Mesenteric fat pad (tissue), 1 donor: ENCODE measurements around the gene SNAP25. TPM values are rescaled to one million over a fixed set of nuclear protein-coding genes. Genes with fewer than 3 reads are reported as not detected.

Source experiments
- DNase-seq: peaks from one replicate; pipeline ENCODE4 v3.0.0-alpha.2; 2020; ENCODE audit warnings: low spot score
- total RNA-seq: library from RNA; stranded (reverse); fragmentation: NEBNext Ultra II Directional; extraction: Animal tissue kit (Norgen Biotek cat#: 25700); gene quantifications from one replicate; pipeline ENCODE4 v1.2.1, GENCODE V29; 2021
- donor health status: DM: yes; HTN: yes; CAD: no.

SNAP25 gene
- total RNA-seq, 1 donor from 2014 or later, result 0.29 TPM

GRCh38 chr20:10300582-10301446 is 82.2 kb downstream of the SNAP25 start:
- DNase-seq, result no peak

- no peak for DNase-seq
Measured at GRCh38 chr20:10303852-10304251, 85.2 kb downstream of the SNAP25 start.

- no peak for DNase-seq
Measured at GRCh38 chr20:10304471-10305046, 85.9 kb downstream of the SNAP25 start.

- DNase-seq, result no peak
Measured at GRCh38 chr20:10306440-10307358, 88.1 kb downstream of the SNAP25 start.

GRCh38 chr20:10307359-10307735 is 88.7 kb downstream of the SNAP25 start:
- DNase-seq, result no peak

GRCh38 chr20:10308652-10309051 is 90.0 kb downstream of the SNAP25 start:
- DNase-seq, result no peak

- DNase-seq, result no peak
Measured at GRCh38 chr20:10309326-10309725, 90.7 kb downstream of the SNAP25 start.

GRCh38 chr20:10312111-10312510 is 93.5 kb downstream of the SNAP25 start:
- DNase-seq, result no peak

GRCh38 chr20:10313215-10313614 is 94.6 kb downstream of the SNAP25 start:
- DNase-seq, result no peak

- no peak for DNase-seq
Measured at GRCh38 chr20:10313701-10314100, 95.1 kb downstream of the SNAP25 start.

- DNase-seq, result no peak
Measured at GRCh38 chr20:10314198-10314597, 95.6 kb downstream of the SNAP25 start.

- no peak for DNase-seq
Measured at GRCh38 chr20:10315138-10315537, 96.5 kb downstream of the SNAP25 start.

GRCh38 chr20:10316582-10316981 is 98.0 kb downstream of the SNAP25 start:
- no peak for DNase-seq

- DNase-seq, result no peak
Measured at GRCh38 chr20:10318291-10319024, 99.8 kb downstream of the SNAP25 start.

GRCh38 chr20:10319855-10320254 is 101.2 kb downstream of the SNAP25 start:
- no peak for DNase-seq

GRCh38 chr20:10321138-10321717 is 102.6 kb downstream of the SNAP25 start:
- DNase-seq, result no peak

- DNase-seq, result no peak
Measured at GRCh38 chr20:10322073-10323012, 103.7 kb downstream of the SNAP25 start.

GRCh38 chr20:10323729-10324128 is 105.1 kb downstream of the SNAP25 start:
- DNase-seq, result no peak

- no peak for DNase-seq
Measured at GRCh38 chr20:10324198-10324847, 105.7 kb downstream of the SNAP25 start.
